ENCODE measurements around the gene USP19.

USP19 gene

GRCh38 chr3:49132437-49133225, 12.0 kb upstream of the USP19 start, which contains the start of gene LAMB2:
TSS of gene LAMB2 (minus strand) at chr3:49133050. CDS start at chr3:49132867, 183 bp downstream.
- DNase-seq, result no peak

DNA sequence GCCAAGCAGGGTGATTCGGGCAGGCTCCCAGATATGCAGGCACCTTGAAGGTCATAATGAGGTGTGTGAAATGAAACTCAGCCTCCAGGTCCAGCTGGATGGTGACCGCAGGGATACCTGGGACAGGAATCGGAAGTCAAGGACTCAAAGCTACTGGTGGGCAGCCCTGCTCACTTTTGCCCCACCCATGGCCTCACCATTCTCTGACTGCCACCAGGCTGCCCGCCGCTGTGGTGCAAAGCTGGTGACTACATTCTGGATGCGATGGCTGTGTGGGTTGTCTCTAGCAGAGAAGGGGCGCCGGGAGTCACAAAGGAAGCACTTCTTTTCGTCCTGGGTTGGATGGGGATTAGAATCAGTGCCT, 11.4 kb upstream of the USP19 start:
- DNase-seq, result no peak

GRCh38 chr3:49131576-49131975, 11.0 kb upstream of the USP19 start:
- DNase-seq, result no peak

DNA sequence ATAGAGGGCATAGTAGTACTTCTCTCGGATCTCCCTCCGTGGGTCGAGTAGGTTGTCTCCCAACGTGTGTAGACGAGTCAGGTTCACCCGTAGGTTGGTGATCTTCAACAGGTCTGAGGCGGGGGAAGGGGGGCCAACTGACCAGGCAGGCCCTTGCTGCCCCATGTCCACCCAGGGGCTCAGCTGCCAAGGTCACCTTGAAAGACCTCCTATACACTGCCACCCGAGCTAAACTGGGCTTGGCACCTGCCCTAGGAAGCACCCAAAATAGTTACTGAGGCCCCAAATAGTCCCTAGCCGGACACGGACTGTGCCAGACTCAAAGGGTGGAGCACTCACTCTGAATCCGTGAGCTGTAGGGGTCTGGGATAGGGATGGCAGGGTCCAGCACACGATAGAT, 10.4 kb upstream of the USP19 start:
- DNase-seq, result no peak

DNA sequence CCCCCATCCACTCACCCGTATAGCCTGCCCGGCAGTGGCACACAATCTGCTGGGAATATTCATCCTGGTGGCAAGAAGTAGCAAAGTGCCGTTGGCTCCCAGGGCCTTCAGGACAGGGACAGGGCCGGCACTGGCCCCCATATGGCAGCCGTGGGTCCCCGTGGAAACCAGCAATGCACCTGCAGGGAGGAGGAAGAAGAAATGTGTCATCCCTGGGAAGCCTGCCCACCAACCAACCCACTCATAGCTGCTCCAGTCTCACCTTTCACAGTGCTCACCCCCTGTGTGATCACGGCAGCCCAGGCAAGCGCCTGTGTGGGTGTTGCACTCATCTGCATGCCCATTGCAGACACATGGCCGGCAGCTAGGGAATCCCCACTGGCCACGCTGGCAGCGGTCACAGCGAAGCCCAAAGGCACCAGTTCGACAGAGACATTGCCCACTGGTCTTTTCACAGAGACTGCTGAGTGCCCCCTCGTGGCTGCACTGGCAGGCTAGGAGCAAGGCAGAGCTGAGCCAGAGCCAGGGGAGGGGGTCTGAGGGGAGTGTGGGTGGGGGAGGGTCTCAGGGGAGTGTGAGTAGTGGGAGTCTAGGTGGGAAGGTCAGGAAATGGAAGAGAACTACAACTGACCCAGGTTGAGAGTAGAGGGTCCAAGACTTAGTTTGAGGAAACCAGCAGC, 4.5 kb upstream of the USP19 start:
- no peak for DNase-seq

- no peak for DNase-seq
These were observed 3.6 kb upstream of the USP19 start for GRCh38 chr3:49124203-49124602.

DNA sequence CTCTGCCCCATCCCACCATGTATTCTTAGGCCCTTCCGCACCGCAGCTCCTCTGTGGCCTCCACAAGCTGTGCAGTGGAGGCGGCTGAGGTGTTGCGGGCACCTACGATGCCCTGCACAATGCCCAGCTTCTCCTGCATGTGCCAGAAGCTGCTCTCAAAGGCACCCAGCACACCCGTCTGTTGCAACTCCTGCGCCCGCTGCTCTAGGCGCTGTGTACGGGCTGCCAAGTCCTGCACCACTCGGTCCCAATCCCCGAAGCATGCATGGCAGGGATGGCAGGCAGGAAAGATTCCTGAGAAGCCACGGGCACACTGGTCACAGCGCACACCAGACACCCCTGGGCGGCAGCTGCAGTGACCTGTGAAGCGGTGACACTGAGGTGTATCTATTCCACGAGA, 3.1 kb upstream of the USP19 start:
- no peak for DNase-seq

GRCh38 chr3:49122886-49123545, 2.4 kb upstream of the USP19 start:
- no peak for DNase-seq

DNA sequence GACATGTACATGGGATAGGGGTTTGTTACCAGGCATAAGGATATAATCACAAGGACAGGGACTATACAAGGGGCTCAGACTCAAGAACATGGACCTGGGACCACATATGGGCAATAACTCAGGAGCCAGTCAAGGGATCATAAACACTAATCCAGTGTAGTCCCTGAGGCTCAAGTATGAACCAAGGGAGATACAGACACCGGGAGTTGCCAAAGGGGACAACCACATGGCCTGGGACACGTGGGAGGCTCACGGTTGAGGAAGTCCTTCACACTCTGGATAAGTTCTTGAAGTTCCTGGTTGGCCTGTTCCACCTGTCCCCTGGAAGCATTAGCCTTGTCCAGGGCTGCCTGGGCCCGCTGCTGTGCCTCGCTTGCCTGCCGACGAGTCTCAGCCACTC, 1.8 kb upstream of the USP19 start:
- no peak for DNase-seq

DNA sequence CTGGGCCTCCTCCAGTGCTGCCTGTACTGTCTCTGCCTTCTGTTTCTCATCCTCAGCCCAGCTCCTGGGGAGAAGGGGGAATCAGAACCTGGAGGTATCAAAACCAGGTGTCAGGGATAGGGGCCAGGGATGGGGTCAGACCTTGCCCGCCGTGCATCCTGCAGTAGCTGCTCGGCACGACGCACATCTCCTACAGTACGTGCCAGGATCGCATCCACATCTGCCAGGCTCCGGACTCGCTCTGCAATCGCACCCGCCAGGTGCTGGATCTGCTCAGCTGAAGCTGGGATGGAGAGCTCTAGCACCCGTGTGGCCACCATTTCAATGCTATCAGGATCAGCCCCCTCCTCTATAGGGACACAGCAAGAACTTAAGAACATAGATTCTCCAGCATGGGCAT, 1.4 kb upstream of the USP19 start:
- DNase-seq, result no peak

GRCh38 chr3:49121132-49121736, 611 bp upstream of the USP19 start:
- DNase-seq, result no peak

DNA sequence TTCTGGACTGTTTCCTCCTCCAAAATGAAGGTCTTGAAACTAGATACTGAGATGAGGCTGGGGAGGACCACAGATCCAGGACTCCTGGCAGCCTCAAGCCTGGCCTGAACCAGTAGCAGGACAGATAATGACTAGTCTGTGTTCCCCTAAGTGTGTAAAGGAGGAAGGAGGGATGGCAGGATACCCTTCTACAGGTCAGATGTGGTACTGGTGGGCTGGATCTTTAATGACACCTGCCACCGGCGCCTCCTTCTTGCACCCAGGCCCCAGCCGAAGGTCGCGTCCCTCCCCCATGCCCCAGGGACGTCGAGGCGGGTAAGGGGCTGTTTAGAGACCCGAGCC, 556 bp downstream of the USP19 start:
- peak; percentile 19 for DNase-seq

DNA sequence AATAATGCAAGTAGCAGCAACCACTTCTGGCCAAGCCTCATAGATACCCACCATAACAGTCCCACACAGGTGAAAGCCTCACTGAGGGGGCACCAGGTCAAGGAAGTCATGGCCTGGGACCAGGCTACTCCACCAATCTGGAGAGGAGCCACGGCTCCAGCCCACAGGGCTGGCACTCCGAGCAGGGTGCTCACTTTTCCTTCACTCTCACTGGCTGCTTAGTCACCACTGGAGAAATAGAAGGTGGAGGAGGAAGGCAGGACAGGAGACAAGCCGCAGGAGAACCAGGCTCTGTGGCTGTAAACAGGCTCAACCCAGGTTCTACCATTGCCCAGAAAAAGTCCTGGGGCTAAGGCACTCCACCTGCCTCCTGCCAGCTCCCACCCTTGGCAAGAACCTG, 1.2 kb downstream of the USP19 start:
- no peak for DNase-seq

- DNase-seq, result no peak
These were observed 1.6 kb downstream of the USP19 start for GRCh38 chr3:49119036-49119435.

DNA sequence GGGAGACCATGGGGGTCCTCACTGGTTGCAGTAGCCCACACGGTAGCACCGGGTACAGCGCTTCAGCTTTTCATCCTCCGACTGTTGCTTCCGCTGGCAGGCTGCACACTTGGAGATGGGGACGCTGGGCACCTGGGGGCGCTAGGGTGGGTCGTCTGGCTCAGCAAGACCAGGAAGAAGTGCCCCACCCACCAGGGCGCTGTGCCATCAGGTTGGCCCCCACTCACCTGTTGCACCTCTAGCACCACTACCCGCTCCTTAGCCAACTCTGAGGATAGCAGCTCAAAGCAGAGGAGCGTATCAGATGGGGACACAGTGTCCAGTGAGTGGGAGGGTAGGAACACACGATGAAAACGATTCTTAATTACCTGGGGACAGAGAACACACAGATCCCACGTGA, 8.4 kb downstream of the USP19 start:
- no peak for DNase-seq

- no peak for DNase-seq
These were observed 9.3 kb downstream of the USP19 start for GRCh38 chr3:49111347-49111746.

DNA sequence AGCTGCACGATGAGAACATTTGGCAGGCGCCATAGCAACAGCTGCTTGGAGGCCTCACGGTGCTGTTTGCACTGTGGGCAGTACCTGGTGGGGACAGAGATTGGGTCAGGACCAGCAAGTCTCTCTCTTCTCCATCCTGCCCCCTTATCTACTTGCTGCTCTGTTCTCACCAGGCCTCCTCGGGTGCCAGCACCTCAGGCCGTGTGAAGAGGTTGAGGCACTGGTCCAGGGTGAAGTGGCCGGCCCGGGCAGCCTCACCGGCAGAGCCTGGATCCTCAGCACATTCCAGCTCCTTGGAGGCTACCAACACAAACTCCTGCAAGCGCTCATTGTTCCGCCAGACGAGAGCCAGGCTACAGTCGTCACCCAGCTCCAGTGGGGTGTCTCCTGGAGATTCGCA, 9.8 kb downstream of the USP19 start:
- no peak for DNase-seq

GRCh38 chr3:49108346-49108745, 12.3 kb downstream of the USP19 start:
- DNase-seq, result no peak

DNA sequence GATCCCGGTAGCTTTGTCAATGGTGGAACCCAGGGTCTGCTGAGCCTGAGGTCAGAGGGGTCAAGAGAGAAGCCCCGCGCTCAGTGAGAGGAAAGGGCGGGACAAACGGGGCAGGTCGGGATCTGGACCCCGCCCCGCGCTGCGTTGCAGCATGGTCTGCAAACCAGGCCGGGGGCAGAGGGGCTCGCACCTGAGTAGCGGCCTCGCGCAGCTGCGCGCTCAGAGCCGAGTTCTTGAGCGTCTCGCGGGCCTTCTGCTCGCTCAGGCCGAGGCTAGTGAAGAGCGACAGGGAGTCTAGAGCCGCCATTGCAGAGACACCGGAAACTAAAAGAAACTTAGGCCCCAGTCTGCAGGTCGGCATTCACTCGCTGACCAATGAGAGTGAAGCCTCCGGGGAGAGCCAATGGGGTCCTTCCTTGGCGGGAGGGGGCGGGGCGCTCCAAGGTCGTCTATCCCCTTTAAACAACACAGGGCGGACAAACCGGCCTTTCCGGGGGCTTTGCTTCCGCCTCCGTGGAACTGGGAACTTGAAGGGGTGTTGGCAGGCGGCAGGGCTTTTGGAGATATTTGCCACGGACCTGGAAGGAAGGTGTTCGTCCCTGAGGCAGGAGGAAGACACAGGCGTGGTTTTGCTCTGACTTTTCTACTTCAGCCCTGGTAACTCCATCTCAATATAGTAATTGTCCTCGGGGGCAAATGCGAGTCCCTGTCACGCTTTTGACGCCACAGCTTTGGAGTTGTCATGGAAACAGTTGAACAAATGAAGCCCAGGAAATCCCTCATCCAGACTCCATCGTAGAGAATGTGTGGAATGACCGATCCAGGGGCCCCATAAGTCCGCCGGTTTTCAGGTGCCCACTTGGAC, 16.0 kb downstream of the USP19 start, which contains the start of gene QARS1:
QARS1 (minus strand) TSS at position 331 of the 865 bp plus-strand sequence; CDS start at position 307, 24 bp downstream.
- peak; percentile 91 for DNase-seq

DNA sequence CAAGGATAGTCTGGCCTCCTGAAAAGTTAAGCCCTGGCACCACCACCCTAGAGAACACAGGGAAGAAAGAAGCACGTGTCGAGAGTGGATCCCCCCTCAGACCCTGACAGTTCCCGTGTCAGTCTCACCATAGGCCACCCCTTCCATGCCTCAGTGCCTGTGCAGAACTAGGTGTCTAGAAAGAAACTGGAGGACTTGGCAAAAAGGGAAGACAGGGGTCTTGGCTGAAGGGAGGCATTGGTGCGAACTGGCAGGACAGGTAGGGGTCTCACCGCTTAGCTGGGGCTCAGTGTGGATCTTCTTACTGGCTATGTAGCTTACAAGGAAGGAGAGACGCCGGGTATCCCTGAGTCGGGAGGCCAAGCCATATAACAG, 16.6 kb downstream of the USP19 start:
- no peak for DNase-seq

DNA sequence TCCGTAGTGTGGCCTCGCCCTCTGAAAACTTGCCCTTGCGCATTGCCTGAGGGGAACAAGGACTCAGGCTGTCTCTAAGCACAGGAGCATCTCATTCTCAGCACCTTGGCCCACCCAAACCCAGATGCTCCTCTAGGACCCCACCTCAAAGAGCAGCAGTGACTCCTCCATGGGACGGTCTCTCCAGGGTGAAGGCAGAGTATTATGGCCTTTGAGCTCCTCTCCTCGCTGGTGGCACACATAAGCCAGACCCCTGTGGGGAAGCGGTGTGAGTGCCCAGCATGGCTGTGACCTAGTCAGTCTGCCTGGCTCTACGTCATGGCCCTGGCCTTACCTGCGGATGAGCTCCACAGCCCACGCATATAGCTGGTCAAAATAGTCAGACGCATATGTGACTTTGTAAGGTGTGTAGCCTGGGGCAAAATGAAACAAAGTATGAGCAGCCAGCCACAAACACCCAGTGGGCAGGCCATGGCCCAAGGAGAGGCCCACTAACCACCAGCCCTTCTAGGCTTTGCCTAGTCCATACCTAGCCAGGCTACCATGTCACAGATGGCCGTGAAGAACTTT, 20.5 kb downstream of the USP19 start:
- DNase-seq, result no peak

GRCh38 chr3:49098910-49099630, 21.6 kb downstream of the USP19 start:
- DNase-seq, result no peak

Data from CD4-positive, alpha-beta T cell treated with Interleukin-12 subunit alpha and Interleukin-12 subunit beta, for 1 hour (primary cell).